SK-N-SH treated with all-trans-retinoic acid at 6 μM for 48 hours (cell line): ENCODE results near the gene CDH6.

Source experiments
- ATAC-seq: fragments of 200-7000 bp; cut with Tn5 transposase; 3 replicates; pipeline ENCODE4 v1.9.1; 2020; ENCODE audit warnings: mild to moderate bottlenecking, moderate library complexity
- ARNTL ChIP-seq: fragments of 450-650 bp; formaldehyde crosslinking; IDR thresholded peaks from 2 replicates; pipeline ENCODE4 v1.5.0; 2020; ENCODE audit warnings: low read depth, mild to moderate bottlenecking, moderate library complexity, borderline replicate concordance
- CREB5 ChIP-seq: fragments of 250-450 bp; sonication (Bioruptor Pico); IDR thresholded peaks from 2 replicates; pipeline ENCODE4 v1.5.1; 2020; ENCODE audit warnings: low read depth, mild to moderate bottlenecking, moderate library complexity
- CSDC2 ChIP-seq: fragments of 250-450 bp; sonication (Bioruptor Pico); IDR thresholded peaks from 2 replicates; pipeline ENCODE4 v1.5.0; 2020; ENCODE audit warnings: mild to moderate bottlenecking, moderate library complexity
- CSRNP3 ChIP-seq: fragments of 250-450 bp; sonication (Bioruptor Pico); IDR thresholded peaks from 2 replicates; pipeline ENCODE4 v1.5.1; 2021; ENCODE audit warnings: mild to moderate bottlenecking, moderate library complexity
- GLIS3 ChIP-seq: fragments of 250-450 bp; sonication (Bioruptor Pico); IDR thresholded peaks from 2 replicates; pipeline ENCODE4 v1.5.0; 2020; ENCODE audit warnings: mild to moderate bottlenecking, moderate library complexity
- ISL1 ChIP-seq: fragments of 250-450 bp; sonication (Bioruptor Pico); IDR thresholded peaks from 2 replicates; pipeline ENCODE4 v2.1.2; 2022; ENCODE audit warnings: mild to moderate bottlenecking, moderate library complexity
- PATZ1 ChIP-seq: fragments of 250-450 bp; sonication (Bioruptor Pico); IDR thresholded peaks from 2 replicates; pipeline ENCODE4 v1.8.0; 2020; ENCODE audit warnings: mild to moderate bottlenecking, moderate library complexity, borderline replicate concordance
- POU6F1 ChIP-seq: fragments of 250-450 bp; sonication (Bioruptor Pico); IDR thresholded peaks from 2 replicates; pipeline ENCODE4 v1.8.0; 2021; ENCODE audit warnings: low read depth, mild to moderate bottlenecking, moderate library complexity, borderline replicate concordance
- PPARA ChIP-seq: fragments of 250-450 bp; sonication (Bioruptor Pico); IDR thresholded peaks from 2 replicates; pipeline ENCODE4 v1.5.0; 2020; ENCODE audit warnings: mild to moderate bottlenecking, borderline replicate concordance
- RARB ChIP-seq: fragments of 250-450 bp; sonication (Bioruptor Pico); IDR thresholded peaks from 2 replicates; pipeline ENCODE4 v1.8.0; 2021; ENCODE audit warnings: mild to moderate bottlenecking, moderate library complexity
- SNAI2 ChIP-seq: fragments of 250-450 bp; sonication (Bioruptor Pico); IDR thresholded peaks from 2 replicates; pipeline ENCODE4 v1.5.0; 2020; ENCODE audit warnings: mild to moderate bottlenecking, moderate library complexity
- TCF4 ChIP-seq: fragments of 250-450 bp; sonication (Bioruptor Pico); IDR thresholded peaks from 2 replicates; pipeline ENCODE4 v1.8.0; 2021; ENCODE audit warnings: mild to moderate bottlenecking, moderate library complexity, borderline replicate concordance
- TOX ChIP-seq: fragments of 250-450 bp; sonication (Bioruptor Pico); IDR thresholded peaks from 2 replicates; pipeline ENCODE4 v1.8.0; 2021; ENCODE audit warnings: mild to moderate bottlenecking, moderate library complexity, borderline replicate concordance
- TSHZ2 ChIP-seq: fragments of 250-450 bp; sonication (Bioruptor Pico); IDR thresholded peaks from 2 replicates; pipeline ENCODE4 v1.5.0; 2020; ENCODE audit warnings: mild to moderate bottlenecking, moderate library complexity
- ZC3H10 ChIP-seq: fragments of 250-450 bp; sonication (Bioruptor Pico); IDR thresholded peaks from 2 replicates; pipeline ENCODE4 v1.5.1; 2021; ENCODE audit warnings: mild to moderate bottlenecking, moderate library complexity
- ZFP3 ChIP-seq: fragments of 250-450 bp; sonication (Bioruptor Pico); IDR thresholded peaks from 2 replicates; pipeline ENCODE4 v1.5.0; 2020; ENCODE audit warnings: mild to moderate bottlenecking, moderate library complexity
- ZFP30 ChIP-seq: fragments of 450-650 bp; formaldehyde crosslinking; IDR thresholded peaks from 2 replicates; pipeline ENCODE4 v1.5.0; 2022; ENCODE audit warnings: mild to moderate bottlenecking, moderate library complexity
- ZNF70 ChIP-seq: fragments of 450-650 bp; formaldehyde crosslinking; IDR thresholded peaks from 2 replicates; pipeline ENCODE4 v1.5.0; 2020; ENCODE audit warnings: mild to moderate bottlenecking, moderate library complexity
- ZNF8 ChIP-seq: fragments of 450-650 bp; formaldehyde crosslinking; IDR thresholded peaks from 2 replicates; pipeline ENCODE4 v1.5.0; 2020; ENCODE audit warnings: mild to moderate bottlenecking, moderate library complexity

CDH6 gene

GRCh38 chr5:31285025-31285424, 91.5 kb downstream of the CDH6 start (continued):
- TF ChIP-seq TSHZ2 (CRISPR knock-in tag), result no peak

- TF ChIP-seq GLIS3 (CRISPR knock-in tag), result no peak
- TF ChIP-seq SNAI2 (CRISPR knock-in tag), result no peak
- no peak for TF ChIP-seq ZC3H10 (CRISPR knock-in tag)
- TF ChIP-seq TCF4, result no peak
- TF ChIP-seq PPARA (CRISPR knock-in tag), result no peak
- no peak for TF ChIP-seq ZNF8 (CRISPR knock-in tag)
These were observed 94.5 kb downstream of the CDH6 start for GRCh38 chr5:31287985-31288384.

GRCh38 chr5:31289429-31289828, 95.9 kb downstream of the CDH6 start:
- no peak for TF ChIP-seq SNAI2 (CRISPR knock-in tag)
- TF ChIP-seq TOX (CRISPR knock-in tag), result no peak
- TF ChIP-seq RARB (CRISPR knock-in tag), result no peak
- no peak for TF ChIP-seq ZNF70 (CRISPR knock-in tag)
- no peak for TF ChIP-seq ZNF8 (CRISPR knock-in tag)
- TF ChIP-seq ISL1, result no peak
- no peak for TF ChIP-seq CSDC2 (CRISPR knock-in tag)
- TF ChIP-seq ZC3H10 (CRISPR knock-in tag), result no peak
- no peak for TF ChIP-seq POU6F1 (CRISPR knock-in tag)
- no peak for TF ChIP-seq PATZ1 (CRISPR knock-in tag)
- no peak for TF ChIP-seq ZFP3 (CRISPR knock-in tag)
- TF ChIP-seq PPARA (CRISPR knock-in tag), result no peak
- no peak for TF ChIP-seq TSHZ2 (CRISPR knock-in tag)
- TF ChIP-seq ZFP30, result no peak
- TF ChIP-seq ARNTL, result no peak
- TF ChIP-seq, all 23 proteins: peak for 0
- ATAC-seq, result no peak

More at GRCh38 chr5:31287985-31288384, 94.5 kb downstream of the CDH6 start:
- ATAC-seq, result no peak

- ATAC-seq, result no peak
- TF ChIP-seq CREB5 (no peak), CSRNP3 (no peak), ZFP30 (no peak)
- TF ChIP-seq, all 23 proteins: peak for 0
These were observed 97.9 kb downstream of the CDH6 start for GRCh38 chr5:31291323-31291854.
